ENCODE data around the gene SERHL2. TPM values are rescaled to one million over a fixed set of nuclear protein-coding genes. Genes with fewer than 3 reads are reported as not detected.
A peak's percentile ranks its signal among the peaks of the same experiment; 100 is the strongest.
"Not testable (repeated sequence)": the region's sequence is repeated elsewhere in the genome, so short reads cannot be mapped to it uniquely, and the experiment has no call there.

The SERHL2 gene
- total RNA-seq, 3 donors from 2014 or later, result 0.52 to 2.5 (median 0.89) TPM

- intact Hi-C loops (cut with DNase I, micrococcal nuclease), result no loop called here
- peak overlapping the region; percentile 72 for H3K4me3 ChIP-seq
- peaks cover 32% of the 10 kb centered on the region for H3K4me1 ChIP-seq (ENCODE audit: low read depth)
- ATAC-seq, result no peak
- no peak for TF ChIP-seq CTCF (IDR thresholded peaks at IDR 0.05)
- peaks cover 6% of the 10 kb centered on the region for H3K36me3 ChIP-seq (ENCODE audit: low read depth)
- H3K9me3 ChIP-seq, result no peaks in the 10 kb centered on the region
- no peak for DNase-seq
Observed at GRCh38 chr22:42613872-42614301, 60.1 kb downstream of the SERHL2 start.

DNA sequence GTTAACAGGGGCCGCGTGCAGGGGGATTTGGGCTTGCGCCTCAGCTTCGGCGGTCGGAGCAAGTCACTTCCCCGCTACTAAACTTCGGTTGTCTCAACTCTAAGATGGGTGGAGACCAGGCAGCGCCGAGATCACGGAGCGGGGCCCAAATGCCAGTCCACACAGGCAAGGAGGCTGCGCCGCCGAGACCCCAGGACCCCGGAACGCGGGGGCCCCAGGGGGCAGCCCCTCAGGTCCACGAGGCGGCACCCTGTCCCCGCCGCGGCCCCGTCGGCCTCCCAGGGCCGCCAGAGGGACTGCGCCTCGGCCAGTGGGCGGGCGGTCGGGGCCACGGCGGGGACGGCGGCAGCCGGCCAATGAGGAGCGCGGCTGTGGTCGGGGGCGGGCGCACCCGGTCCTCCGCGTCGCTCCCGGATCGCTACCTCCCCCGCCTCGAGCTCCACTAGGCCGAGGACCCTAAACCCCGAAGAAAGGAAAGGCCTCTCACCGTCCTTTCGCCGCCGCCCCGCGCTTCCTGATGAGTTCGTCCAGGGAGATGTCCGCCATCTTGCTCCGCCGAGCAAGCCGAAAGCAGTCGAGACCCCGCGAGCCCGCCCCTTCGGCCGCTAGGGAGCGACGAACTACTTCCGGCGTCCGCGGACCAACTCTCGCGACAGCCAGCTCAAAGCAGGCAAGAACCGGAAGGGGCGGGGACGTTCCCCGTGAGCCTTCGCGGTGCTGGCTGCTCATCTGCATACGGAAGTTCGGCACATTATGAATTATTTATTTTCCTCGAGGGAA, 60.7 kb downstream of the SERHL2 start, which contains the start of gene POLDIP3:
Gene POLDIP3 (minus strand): TSS at position 572 of the 780 bp plus-strand sequence. CDS start 26 bp downstream, at position 546.
- H3K9me3 ChIP-seq, result no peaks in the 10 kb centered on the region
- H3K4me1 ChIP-seq (ENCODE audit: low read depth), result peaks cover 37% of the 10 kb centered on the region
- peak; percentile 99 to 100 (median 99) for DNase-seq
- H3K4me3 ChIP-seq, result peak within 1 kb of the TSS; percentile 72
- ATAC-seq, result peak; percentile 91
- peaks cover 6% of the 10 kb centered on the region for H3K36me3 ChIP-seq (ENCODE audit: low read depth)
- peak; percentile 24 for TF ChIP-seq CTCF (IDR thresholded peaks at IDR 0.05)
- intact Hi-C loops (cut with DNase I, micrococcal nuclease), result no loop called here

DNA sequence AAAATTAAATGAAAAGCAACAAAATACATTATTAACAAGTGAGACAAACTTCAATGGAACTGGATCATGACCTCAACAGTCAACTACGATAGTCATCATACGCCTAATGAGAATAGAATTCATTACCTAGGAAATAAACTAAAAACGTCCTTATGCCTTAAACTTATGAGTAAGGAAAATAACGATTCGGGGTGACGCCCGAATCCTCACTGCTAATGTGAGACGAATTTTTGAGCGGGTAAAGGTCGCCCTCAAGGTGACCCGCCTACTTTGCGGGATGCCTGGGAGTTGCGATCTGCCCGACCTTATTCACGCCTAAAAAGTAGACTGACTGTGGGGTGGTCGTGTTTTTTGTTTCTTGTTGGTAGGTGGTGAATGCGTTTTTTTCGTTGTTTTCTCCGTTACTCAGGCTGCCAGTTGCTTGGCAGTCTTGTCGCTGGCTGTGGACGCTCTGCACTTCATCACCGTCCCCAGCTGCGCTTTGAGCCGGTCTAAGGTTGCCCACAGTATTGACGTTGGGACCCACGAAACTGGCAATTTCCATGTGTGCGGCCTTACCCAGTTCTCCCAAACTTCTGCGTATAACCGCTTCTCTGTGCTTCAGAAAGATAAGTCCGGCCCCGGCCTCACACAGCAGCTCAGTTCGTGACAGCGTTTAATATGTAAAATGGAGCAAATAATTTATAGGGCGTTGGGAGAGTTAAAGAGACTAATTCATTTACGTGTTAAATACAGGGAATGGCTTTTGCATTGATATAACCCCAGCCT, 61.5 kb downstream of the SERHL2 start:
- Histone ChIP-seq H3K4me3 (peak overlapping the region; percentile 72), H3K4me1 (ENCODE audit: low read depth) (peaks cover 44% of the 10 kb centered on the region), H3K36me3 (ENCODE audit: low read depth) (peaks cover 6% of the 10 kb centered on the region), H3K9me3 (no peaks in the 10 kb centered on the region)
- ATAC-seq, result peak; percentile 72
- intact Hi-C loops (cut with DNase I, micrococcal nuclease), result no loop called here
- no peak for TF ChIP-seq CTCF (IDR thresholded peaks at IDR 0.05)
- peak; percentile 87 to 91 (median 89) for DNase-seq

- H3K9me3 ChIP-seq; intact Hi-C loops (cut with DNase I, micrococcal nuclease); H3K4me3 ChIP-seq; H3K36me3 ChIP-seq (ENCODE audit: low read depth); ATAC-seq: not testable (repeated sequence)
- DNase-seq, result peak in 2 of 3 donors; percentile 42 to 60
- H3K4me1 ChIP-seq (ENCODE audit: low read depth), result peaks cover 45% of the 10 kb centered on the region
Observed at GRCh38 chr22:42615860-42616175, 62.1 kb downstream of the SERHL2 start.

GRCh38 chr22:42617155-42617983, 63.6 kb downstream of the SERHL2 start:
- no peak overlapping the region for H3K4me3 ChIP-seq
- ATAC-seq, result no peak
- peaks cover 53% of the 10 kb centered on the region for H3K4me1 ChIP-seq (ENCODE audit: low read depth)
- DNase-seq, result peak in 1 of 3 donors; percentile 27
- no peak for TF ChIP-seq CTCF (IDR thresholded peaks at IDR 0.05)
- intact Hi-C loops (cut with DNase I, micrococcal nuclease), result no loop called here
- H3K36me3 ChIP-seq (ENCODE audit: low read depth), result peaks cover 6% of the 10 kb centered on the region
- H3K9me3 ChIP-seq, result no peaks in the 10 kb centered on the region
